Testis (tissue), 2 donors: ENCODE data around the gene HSD17B12.

Source experiments
- CTCF ChIP-seq, 3 experiments: fragments of 450-650 bp in 2 of 3; fragments of 200-600 bp in 1 of 3; sonication (generic) in 1 of 3; IDR thresholded peaks; one replicate each; pipeline ENCODE4 v1.5.1; 2016 to 2019; ENCODE audit warnings: antibody characterized with exemption in 3 of 3, mild to moderate bottlenecking in 2 of 3, moderate library complexity in 1 of 3
- POLR2A ChIP-seq: fragments of 450-650 bp; IDR thresholded peaks from one replicate; pipeline ENCODE4 v1.6.1; 2017; ENCODE audit warnings: antibody characterized with exemption, mild to moderate bottlenecking, moderate library complexity

DNA sequence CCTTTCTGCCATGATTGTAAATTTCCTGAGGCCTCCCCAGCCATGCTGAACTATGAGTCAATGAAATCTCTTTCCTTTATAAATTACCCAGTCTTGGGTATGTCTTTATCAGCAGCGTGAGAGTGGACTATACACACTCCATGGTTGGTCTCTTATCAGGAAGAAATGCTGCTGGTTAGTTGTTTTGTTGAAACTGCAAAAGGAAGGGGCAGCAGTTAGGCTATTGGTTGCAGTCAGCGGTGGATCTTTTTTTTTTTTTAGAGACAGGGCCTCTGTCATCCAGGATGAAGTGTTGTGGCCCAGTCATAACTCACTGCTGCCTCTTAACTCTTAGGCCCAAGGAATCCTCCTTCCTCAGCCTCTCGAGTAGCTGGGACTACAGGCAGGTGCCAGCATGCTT lies 51.7 kb downstream of the HSD17B12 start:
- TF ChIP-seq CTCF (IDR thresholded peaks at IDR 0.05) (no peak), POLR2A (no peak)
